HG03460 (cell line): Measurements from ENCODE around the gene LHFPL6.

Source experiments
- ATAC-seq: cut with Tn5 transposase; IDR thresholded peaks from one replicate; pipeline ENCODE4 v1.9.1; 2021; ENCODE audit not compliant: unreplicated experiment

Gene LHFPL6

DNA sequence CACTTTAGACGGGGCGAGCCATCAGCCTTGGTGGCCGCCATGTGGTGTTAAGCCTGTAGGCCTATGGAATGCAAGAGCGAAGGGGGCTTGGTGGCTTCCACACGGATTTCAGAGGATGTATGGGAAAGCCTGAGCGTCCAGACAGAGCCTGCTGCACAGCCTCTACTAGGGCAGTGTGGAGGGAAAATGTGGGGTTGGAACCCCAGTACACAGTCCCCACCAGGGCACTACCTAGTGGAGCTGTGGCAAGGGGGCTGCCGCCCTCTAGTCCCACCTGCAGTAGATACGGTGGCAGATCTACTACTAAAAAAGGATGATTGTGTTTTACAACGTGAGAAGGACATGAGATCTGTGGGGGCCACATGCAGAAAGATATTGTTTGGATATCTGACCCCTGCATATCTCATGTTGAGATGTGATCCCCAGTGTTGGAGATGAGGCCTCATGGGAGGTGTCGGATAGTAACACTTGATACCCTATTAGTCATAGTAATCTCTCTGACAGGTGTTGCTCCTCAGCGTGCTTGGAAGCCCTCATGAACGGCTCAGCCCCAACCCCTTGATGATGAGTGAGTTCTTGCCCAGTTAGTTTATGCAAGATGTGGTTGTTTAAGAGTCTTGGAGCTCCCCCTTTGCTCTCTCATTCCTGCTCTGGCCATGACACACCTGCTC lies 45.6 kb downstream of the LHFPL6 start:
- no peak for ATAC-seq

DNA sequence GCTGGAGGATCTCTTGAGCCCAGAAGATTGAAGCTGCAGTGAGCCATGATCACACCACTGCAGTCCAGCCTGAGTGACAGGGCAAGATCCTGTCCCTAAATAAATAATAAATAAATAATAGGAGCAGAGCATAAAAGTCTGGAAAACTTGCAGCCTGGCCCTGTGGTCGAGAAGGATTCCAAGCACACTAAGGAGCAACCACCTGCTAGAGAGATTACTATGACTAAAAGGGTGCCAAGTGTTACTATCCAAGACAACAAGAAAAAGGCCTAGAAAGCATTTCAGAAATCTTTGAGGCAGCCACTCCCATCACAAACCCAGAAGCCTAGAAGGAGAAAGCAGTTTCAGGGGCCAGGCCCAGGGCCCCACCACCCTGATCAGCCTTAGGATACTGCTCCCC lies 46.1 kb downstream of the LHFPL6 start:
- ATAC-seq, result no peak

DNA sequence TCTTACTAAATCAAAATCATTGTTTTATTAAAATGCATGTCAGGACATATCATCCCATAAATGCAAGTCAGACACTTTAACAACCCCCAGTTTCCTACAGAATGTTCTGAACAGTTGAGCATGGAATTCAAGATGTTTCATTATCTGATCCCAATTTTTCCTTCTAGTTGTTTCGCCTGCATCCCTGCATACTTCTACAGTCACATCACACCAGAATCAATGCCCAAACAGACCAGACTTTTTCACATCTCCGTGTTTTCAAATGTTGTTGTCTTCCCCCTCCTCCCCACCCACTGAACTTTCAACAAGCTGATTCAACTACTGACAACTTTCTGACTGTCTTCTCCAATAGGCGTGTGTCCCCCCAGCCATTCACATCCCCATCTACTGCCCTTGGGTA lies 48.6 kb downstream of the LHFPL6 start:
- ATAC-seq, result no peak

DNA sequence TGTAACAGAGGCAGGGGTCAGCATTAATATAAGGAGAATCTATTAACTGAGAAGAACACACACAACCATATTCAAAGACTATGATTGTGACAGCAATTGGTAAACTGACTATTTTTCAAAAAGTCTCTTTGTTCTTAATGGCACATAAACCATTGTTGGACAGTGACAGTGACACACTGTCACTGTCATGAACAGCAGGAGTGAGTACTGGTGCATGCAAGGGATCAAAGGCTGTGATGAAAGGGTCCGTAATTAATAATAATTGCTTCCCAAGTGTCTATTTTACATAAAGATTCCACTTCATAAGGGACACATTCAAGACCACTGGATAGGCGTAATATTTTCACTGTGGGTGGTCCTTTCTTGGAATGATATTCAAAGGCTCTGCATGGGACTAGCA lies 50.7 kb downstream of the LHFPL6 start:
- ATAC-seq, result no peak

DNA sequence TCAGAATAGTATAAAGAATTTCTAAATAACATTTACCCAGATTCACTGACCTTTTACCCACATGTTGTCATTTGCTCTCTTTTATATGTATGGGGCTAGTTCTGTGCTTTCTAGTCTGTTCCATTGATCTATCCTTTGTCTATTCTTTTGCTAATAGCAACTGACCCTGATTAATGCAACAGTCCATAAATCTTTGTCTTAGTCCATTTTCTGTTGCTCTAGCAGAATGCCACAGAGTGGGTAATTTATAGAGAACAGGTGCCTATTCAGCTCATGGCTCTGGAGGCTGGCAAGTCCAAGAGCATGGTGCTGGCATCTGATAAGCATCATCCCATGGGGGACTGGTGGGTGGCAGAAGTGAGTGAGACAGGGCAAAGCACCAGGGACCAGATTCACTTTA lies 52.1 kb downstream of the LHFPL6 start:
- no peak for ATAC-seq

DNA sequence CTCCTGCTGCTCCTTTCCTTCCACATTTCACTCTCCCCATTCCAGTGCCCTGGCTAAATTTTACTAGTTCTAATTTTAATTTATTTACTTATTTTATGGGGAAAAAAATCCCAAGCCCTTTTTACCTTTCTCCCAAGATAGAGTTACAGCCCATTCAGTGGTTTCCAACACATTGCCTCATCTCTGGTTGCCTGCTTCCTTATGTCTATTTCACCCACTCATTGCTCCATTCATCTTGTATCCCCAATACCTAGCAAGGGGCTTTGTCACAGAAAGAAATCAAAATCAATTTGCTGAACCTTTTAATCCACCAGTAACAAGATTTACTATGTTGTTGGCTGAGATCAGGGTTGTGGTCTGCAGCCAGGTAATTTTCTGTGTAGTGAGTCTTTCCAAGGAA lies 55.9 kb downstream of the LHFPL6 start:
- no peak for ATAC-seq

DNA sequence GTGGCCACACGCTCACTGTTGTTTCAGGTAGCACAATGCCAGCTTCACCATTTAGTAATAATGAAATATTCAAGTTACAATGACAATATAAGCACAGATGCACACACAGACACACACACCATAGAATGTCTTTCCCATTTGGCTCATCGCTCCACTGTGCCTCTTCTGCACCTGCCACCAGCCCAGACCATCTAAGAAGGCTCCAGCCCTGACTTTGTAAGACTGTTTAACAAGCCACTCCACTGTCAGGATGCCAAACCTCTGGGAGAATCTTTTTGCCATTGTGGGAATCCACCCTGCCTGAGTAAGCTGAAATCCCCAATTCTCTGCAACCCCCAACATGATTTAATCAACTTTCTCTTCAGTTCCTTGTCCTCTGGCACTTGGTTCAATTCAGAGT lies 60.6 kb downstream of the LHFPL6 start:
- no peak for ATAC-seq

DNA sequence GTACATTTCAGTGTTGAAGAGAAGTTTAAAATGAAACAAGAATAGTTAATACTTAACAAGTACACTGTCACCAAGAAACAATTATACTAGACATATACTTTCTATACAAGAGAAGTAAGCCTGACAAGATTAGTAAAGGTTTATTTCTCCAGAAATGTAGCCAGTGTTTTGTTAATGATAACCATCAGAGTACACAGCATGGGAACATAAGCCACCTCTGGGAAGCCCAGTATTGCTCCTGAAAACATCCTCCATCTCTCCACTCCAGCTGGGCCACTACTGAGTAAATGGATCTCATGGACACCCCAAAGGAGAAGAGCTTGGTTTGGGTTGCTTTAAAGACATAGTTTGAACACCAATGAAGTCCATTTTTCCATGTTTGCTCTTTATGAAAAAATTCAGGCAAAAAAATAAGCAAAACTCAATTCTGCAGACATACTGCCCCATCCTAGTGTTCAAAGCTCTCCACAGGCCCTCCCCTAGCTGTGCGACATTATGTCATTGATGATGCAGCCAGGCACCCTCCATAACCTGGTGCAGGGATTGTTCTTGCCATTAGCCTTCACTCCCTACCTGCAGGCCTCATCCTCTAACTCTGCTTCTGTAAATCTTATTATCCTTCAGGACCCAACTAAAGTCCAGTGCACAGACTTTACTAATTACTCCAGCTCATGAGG lies 61.9 kb downstream of the LHFPL6 start:
- ATAC-seq, result no peak

DNA sequence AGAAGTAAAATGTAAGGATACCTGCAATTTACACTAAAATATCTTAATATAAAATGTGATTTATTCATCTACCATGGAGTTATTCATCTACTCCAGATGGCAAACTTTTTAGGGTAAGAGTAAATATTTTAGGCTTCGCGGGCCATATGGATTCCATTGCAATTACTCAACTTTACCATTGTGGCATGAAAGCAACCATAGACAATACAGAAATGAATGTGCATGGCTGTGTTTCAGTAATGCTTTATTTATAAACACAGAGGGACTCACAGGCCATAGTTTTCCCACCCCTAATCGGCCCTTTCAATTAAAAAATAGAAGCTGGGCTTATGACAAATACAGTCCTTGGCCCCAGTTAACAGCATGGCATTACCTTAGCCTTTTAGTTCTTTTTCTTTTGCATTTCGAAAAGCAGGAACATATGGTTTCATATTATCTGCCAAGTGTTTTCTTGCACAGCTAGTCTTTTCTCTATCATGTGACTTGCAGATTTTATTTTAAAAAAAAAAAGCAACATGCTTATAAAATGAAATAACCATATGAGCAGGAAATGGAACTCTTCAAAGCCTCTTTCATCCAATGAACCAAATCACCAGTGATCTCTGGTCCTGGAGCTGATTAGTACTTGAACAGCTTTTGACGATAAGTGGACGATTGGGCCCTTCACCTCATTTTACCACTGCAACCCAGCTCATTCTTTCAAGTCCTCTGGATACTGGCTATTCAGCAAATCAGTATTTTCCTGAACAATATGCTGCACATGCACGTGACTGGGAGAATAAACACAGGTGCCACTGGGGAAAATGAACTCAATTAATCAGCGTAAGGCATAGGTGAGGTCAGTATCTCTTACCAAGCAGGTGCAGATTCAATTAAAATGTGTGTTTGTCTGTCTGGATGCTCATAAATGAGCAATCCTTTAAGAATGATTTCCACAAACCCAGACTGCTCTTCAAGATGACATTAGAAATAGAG lies 63.9 kb downstream of the LHFPL6 start:
- ATAC-seq, result no peak

DNA sequence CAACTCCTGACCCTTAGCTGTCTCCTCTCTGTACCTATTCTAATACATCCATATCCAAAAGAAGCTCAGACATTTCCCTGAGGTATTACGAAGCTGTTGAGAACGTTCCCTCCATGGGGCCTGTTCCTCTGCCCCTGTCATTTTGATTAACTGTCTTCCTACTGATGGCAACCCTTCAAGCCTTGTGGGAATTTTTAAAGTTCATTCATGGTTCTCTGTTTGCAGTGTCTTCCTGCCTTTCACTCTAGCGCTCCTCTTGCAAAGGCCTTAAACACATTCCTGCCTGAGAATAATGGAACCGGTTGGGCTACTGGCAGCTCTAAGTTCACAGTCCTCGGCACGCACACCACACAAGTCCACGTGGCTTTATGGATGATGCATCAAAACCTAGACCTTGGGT lies 66.1 kb downstream of the LHFPL6 start:
- no peak for ATAC-seq

DNA sequence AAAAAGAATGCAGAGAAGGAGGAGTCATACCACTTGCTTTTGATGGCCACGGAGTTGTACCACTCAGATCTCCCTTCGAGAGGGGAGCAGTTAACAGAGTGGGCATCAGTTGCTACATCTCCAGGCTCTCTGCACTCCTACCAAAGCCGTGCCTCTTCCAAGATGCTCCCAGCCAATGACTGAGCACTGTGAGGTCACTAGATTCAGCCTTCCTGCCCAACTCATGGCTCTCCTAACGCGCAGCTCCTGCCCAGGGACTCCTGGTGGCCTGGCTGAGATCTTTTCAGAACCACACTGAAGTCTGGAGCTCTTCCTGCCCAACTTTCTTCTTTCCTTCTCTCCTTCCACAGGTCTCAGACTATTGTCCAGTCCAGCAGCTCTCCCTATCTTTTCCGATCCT lies 66.7 kb downstream of the LHFPL6 start:
- ATAC-seq, result no peak

DNA sequence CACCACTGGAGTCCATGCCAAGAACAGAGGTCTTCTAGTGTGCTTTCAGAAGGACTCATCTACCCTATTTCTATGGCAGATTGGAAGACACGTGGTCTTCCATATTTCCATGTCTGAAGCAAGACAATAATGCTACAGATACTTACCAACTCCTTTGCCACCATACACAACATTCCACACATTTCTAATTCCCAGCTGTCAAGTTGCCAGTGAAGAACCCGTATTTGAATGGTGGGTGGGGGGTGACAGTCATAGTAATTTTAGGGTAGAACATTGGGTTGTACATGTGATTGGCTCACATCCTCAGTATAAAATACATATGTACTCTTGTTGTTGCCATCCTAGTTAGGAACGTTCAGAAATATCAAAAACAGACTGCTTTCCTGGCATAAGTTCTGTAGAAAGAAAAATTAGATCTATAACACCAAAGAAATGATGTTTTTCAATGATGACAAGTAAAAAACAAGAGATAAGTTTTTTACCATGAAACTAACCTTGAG lies 69.3 kb downstream of the LHFPL6 start:
- no peak for ATAC-seq

DNA sequence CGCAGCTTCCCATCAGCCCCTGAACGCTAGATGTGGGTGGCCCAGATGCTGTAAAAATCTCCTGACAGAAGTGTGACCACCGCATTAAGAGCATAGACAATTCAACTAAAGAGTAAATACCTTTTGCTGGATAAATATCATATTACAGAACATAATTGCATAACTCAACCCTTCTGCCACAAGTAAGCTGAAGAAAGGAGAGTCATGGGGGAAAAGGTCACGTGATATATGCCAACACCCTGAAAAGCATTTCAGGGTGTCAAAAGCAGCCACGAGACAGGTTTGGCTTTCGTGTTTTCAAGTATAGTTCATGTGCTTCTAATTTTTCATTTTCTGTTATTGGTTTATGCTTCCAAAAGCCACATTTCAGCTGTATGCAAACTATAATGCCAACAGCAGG lies 71.3 kb downstream of the LHFPL6 start:
- no peak for ATAC-seq

DNA sequence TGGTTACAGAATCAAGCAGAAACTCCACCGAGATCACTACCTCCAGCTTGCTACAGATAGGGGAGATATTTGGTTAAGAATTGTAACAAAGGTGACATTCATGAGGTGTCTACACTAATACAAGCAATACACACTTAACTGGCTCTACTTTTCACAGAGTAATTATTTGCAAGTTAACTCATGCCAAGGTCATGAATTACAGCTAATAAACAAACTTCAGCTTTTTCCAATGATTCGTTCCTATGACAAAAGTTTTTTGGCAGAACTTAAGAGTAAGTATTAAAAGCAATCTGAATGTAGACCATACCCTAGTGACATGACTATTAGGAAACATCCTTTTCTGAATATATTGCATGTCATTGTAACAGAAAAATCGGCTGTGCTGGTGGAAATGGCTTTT lies 72.1 kb downstream of the LHFPL6 start:
- no peak for ATAC-seq

DNA sequence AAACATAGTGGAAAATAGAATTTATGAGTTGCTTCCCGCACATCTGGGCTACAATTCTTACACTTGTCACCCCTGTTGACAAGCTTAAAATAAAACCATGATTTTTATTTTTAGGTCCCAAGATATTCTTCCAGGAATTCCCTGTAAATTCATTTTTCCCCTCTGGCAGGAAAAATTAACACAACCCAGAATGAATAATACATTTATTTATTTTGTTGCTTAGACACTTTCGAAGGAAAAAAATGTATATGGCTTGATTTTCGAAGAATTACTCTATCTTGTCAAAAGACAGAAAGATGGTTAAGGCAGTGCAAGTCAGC lies 74.4 kb downstream of the LHFPL6 start:
- ATAC-seq, result no peak

DNA sequence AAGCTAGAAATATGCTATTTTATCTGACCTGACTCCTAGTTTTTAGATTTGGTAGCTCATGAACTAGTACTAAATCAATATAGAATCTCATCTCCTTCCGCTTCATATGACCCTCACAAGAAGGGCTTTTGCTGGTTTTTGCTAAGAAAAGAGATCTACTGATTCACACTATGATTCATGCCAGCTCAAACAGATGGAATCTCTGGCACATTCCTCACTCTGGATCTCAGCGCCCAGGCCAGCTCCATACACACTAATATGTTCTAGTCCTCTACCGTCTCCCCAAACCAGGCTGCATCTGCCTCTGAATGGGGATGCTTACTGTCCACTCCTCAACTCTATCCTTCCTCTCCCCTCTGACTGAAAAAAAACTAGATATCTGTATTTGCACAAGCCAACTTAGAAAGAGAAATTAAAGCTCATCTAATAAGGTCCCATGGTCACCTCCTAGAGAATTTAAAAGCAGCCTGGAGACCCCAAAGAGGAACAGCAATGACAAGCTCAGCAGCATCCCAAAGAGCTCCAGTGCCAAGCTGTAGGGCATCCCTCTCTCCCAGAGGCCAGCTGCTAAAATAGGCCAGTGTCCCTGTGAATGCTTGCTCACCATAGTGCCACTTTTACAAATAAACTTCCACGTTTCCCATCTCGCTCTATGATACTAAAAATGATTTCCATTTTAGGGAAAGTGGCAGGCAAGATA lies 74.9 kb downstream of the LHFPL6 start:
- no peak for ATAC-seq

DNA sequence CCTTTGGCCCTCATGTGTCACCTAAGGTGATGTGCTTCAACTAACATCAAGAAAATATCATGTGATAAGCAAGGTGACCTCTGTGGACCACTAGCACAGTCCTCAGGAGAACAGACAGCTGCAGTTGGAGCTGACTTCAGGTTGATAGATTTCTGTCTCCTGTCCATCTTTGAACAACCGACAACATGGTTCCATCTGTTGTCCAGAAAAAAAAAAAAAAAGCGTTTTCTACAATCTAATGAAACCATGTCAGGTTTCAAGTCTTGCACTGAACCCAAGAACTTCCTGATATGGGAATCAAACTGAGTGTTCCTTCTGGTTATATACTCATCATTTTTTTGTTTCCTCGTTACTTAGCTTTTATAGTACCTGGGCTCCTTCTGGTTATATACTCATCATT lies 75.7 kb downstream of the LHFPL6 start:
- ATAC-seq, result no peak

DNA sequence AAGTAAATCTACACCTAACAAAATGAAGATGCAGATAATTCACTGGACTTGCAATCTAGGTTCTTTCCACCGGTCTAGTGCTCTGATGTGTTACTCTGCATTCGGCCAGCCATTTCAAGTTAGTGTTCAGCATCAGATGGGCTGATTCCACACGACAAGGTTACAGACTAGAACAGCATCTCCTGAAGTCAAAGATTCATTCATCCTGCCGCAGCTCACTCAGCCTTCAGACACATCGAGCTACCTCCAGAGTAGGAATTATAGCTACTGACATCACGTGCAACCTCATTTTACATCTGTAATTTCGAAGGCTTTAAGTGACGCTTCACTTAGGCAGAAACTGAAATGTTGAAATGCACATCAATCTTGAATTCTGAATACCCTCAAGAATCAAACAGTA lies 76.5 kb downstream of the LHFPL6 start:
- no peak for ATAC-seq

DNA sequence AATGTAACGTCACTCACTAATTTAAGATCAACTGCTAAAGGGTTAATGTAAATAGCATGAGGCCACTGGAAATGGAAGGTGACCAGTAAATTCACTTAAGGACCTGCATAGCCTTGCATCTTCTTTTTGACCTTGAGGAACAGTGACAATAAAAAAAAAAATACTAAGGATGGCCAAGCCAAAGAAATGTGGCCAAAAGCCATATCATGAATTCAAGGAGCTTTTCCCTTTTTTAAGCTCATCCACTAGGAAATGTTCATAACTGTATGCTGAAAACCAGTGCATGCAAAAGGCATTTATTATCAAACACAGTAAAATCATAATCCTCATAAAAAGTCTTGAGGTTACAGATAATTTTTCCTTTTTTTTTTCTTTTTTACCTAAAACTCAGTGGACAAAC lies 77.5 kb downstream of the LHFPL6 start:
- ATAC-seq, result no peak

DNA sequence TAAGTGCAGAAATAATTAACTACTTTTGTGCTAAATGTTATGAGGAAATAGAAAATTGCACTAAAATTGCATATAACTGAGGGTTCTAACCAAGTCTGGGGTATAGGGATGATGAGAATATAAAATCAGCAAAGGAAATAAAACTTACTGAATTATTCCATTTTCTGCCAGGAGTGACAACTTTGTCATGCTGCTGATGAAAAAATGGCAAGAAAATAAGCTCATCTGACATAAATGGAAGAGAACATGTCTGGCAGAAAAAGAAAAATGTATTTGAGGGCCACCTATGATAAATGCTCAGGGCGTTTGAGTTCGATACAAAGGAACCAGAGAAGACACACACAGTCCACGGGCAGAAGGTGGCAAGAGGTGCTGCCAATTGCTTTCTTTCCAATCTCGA lies 78.2 kb downstream of the LHFPL6 start:
- no peak for ATAC-seq

DNA sequence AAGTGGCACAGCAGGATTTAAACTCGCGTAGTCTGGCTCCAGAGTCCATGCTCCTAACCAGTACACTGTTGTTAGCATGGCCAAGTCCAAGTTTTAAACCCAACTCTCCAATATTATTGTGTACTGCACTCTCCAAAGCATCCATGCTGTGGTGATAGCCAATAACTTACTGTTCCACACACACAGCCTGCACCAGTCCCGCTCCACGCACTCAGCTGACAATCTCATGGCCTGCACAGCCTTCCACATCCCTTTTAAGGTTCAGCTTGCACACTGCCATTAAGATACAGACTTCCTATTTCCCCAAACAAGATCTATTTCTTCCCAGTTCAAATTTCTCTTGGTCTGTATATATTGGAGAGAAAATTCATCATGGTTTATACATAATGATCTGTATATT lies 80.7 kb downstream of the LHFPL6 start:
- no peak for ATAC-seq
